HL-60 (cell line): ENCODE data around the gene SNRNP27.

Experiments used
- CTCF ChIP-seq: IDR thresholded peaks from one replicate; pipeline ENCODE4 v1.5.1; 2011; ENCODE audit warnings: low read length, control low read depth, inconsistent platforms; ENCODE audit not compliant: insufficient read depth
- GABPA ChIP-seq: IDR thresholded peaks from 2 replicates; pipeline ENCODE4 v1.6.1; 2012; ENCODE audit warnings: low read depth
- POLR2AphosphoS5 ChIP-seq: IDR thresholded peaks from 2 replicates; pipeline ENCODE4 v1.6.1; 2012; ENCODE audit warnings: low read depth
- REST ChIP-seq: IDR thresholded peaks from 2 replicates; pipeline ENCODE4 v1.6.1; 2012; ENCODE audit warnings: low read depth; ENCODE audit not compliant: insufficient replicate concordance

- TF ChIP-seq CTCF (no peak), REST (no peak), POLR2AphosphoS5 (peak; percentile 50; the same call in 1 of the 2 replicates), GABPA (no peak)
Observed at GRCh38 chr2:69943000-69943842, 49.5 kb downstream of the SNRNP27 start.
